GM21619 (cell line): ENCODE results near the gene NRM.
"Not testable (repeated sequence)": the region's sequence is repeated elsewhere in the genome, so short reads cannot be mapped to it uniquely, and the experiment has no call there.

Experiments used
- ATAC-seq: cut with Tn5 transposase; IDR thresholded peaks from one replicate; pipeline ENCODE4 v1.9.1; 2021; ENCODE audit not compliant: unreplicated experiment

NRM gene

GRCh38 chr6:30672445-30673253, 18.1 kb downstream of the NRM start, which contains the start of gene DHX16:
DHX16 (minus strand) TSS chr6:30673006; CDS start chr6:30672841, 165 bp downstream.
- peak; percentile 75 for ATAC-seq

GRCh38 chr6:30670760-30671527, 19.8 kb downstream of the NRM start:
- ATAC-seq: no peak

GRCh38 chr6:30666300-30666699, 24.5 kb downstream of the NRM start:
- not testable (repeated sequence) for ATAC-seq

GRCh38 chr6:30664994-30665767, 25.6 kb downstream of the NRM start:
- no peak for ATAC-seq

GRCh38 chr6:30657922-30658321, 32.9 kb downstream of the NRM start:
- not testable (repeated sequence) for ATAC-seq

GRCh38 chr6:30657454-30657853, 33.3 kb downstream of the NRM start:
- ATAC-seq: no peak

- ATAC-seq: no peak
These were observed 34.3 kb downstream of the NRM start for GRCh38 chr6:30656513-30656912.

- no peak for ATAC-seq
These were observed 35.1 kb downstream of the NRM start for GRCh38 chr6:30655743-30656094.

GRCh38 chr6:30654798-30655742, 35.7 kb downstream of the NRM start:
- ATAC-seq: no peak

GRCh38 chr6:30651143-30651542, 39.6 kb downstream of the NRM start:
- ATAC-seq: no peak

- peak; percentile 61 for ATAC-seq
These were observed 43.3 kb downstream of the NRM start for GRCh38 chr6:30647242-30648116.

GRCh38 chr6:30646450-30647241, 44.1 kb downstream of the NRM start, which contains the start of gene C6orf136:
C6orf136 (plus strand) TSS chr6:30647133; CDS start chr6:30647232, 99 bp downstream.
- peak; percentile 42 for ATAC-seq

GRCh38 chr6:30645989-30646388, 44.8 kb downstream of the NRM start:
- ATAC-seq: no peak

GRCh38 chr6:30644769-30645168, 46.0 kb downstream of the NRM start:
- no peak for ATAC-seq

- ATAC-seq: no peak
These were observed 47.1 kb downstream of the NRM start for GRCh38 chr6:30643656-30644055.

GRCh38 chr6:30641048-30641447, 49.7 kb downstream of the NRM start:
- ATAC-seq: no peak

GRCh38 chr6:30640481-30640880, 50.3 kb downstream of the NRM start:
- no peak for ATAC-seq
